Fibroblast of lung (primary cell): ENCODE results near the gene MATK. TPM values are rescaled to one million over a fixed set of nuclear protein-coding genes. Genes with fewer than 3 reads are reported as not detected.

Experiments
- DNase-seq, 2 donors: peaks; one replicate each; pipeline versions ENCODE4 v3.0.0 to v3.0.0-alpha.2; 2010; ENCODE audit warnings: low read depth in 2 of 2
- H2AFZ ChIP-seq: 2 replicates; pipeline ENCODE4 v1.5.1; 2012; ENCODE audit warnings: low read length, control low read depth, inconsistent platforms
- H3K27ac ChIP-seq: 2 replicates; pipeline ENCODE4 v1.5.1; 2011; ENCODE audit warnings: low read length, control low read depth; ENCODE audit not compliant: insufficient read depth
- H3K27me3 ChIP-seq: 2 replicates; pipeline ENCODE4 v1.5.1; 2011; ENCODE audit warnings: mild to moderate bottlenecking, low read length; ENCODE audit not compliant: control insufficient read depth, insufficient read depth
- H3K36me3 ChIP-seq: 2 replicates; pipeline ENCODE4 v1.5.1; 2011; ENCODE audit warnings: low read length; ENCODE audit not compliant: control insufficient read depth, insufficient read depth
- H3K4me1 ChIP-seq: 2 replicates; pipeline ENCODE4 v1.5.1; 2011; ENCODE audit warnings: low read length; ENCODE audit not compliant: control insufficient read depth, insufficient read depth; ENCODE audit errors: extremely low read depth
- H3K4me2 ChIP-seq: 2 replicates; pipeline ENCODE4 v1.5.1; 2011; ENCODE audit warnings: low read length, control low read depth; ENCODE audit not compliant: insufficient read depth; ENCODE audit errors: extremely low read depth
- H3K4me3 ChIP-seq, 4 experiments: fragments of 200-600 bp in 1 of 4; sonication (generic) in 1 of 4; replicated peaks in 1 of 4; 2 replicates each; pipeline ENCODE4 v1.5.1; 2011 to 2016; ENCODE audit warnings: low read length in 4 of 4, low read depth in 3 of 4, mild to moderate bottlenecking in 3 of 4, control low read depth in 2 of 4, inconsistent platforms in 1 of 4, mixed read lengths in 1 of 4; ENCODE audit not compliant: insufficient read depth in 1 of 4; ENCODE audit errors: control extremely low read depth in 1 of 4
- H3K79me2 ChIP-seq: 2 replicates; pipeline ENCODE4 v1.5.1; 2012; ENCODE audit warnings: mild to moderate bottlenecking, low read length, inconsistent platforms; ENCODE audit not compliant: control insufficient read depth, insufficient read depth
- H3K9ac ChIP-seq: 2 replicates; pipeline ENCODE4 v1.5.1; 2011; ENCODE audit warnings: mild to moderate bottlenecking, low read length, control low read depth; ENCODE audit not compliant: insufficient read depth
- H3K9me3 ChIP-seq: 2 replicates; pipeline ENCODE4 v1.5.1; 2012; ENCODE audit warnings: low read depth, low read length; ENCODE audit not compliant: control insufficient read depth, insufficient read depth
- H4K20me1 ChIP-seq: 2 replicates; pipeline ENCODE4 v1.5.1; 2011; ENCODE audit warnings: low read length; ENCODE audit not compliant: control insufficient read depth, insufficient read depth; ENCODE audit errors: extremely low read depth
- EZH2 ChIP-seq: IDR thresholded peaks from 2 replicates; pipeline ENCODE4 v1.5.1; 2012; ENCODE audit warnings: low read length, control low read depth, mild to moderate bottlenecking; ENCODE audit errors: missing control alignments
- polyA plus RNA-seq, 2 donors: library from polyadenylated mRNA; depleted of rRNA in 1 of 2; stranded (reverse) in 1 of 2; unstranded in 1 of 2; fragments of >200 nt; gene quantifications; 2 replicates each; pipeline ENCODE4 v1.2.1, GENCODE V29; 2011 to 2012; ENCODE audit warnings: missing spikeins in 1 of 2
- total RNA-seq: library from RNA; depleted of rRNA; stranded (reverse); fragments of >200 nt; gene quantifications from 2 replicates; pipeline ENCODE4 v1.2.1, GENCODE V29; 2014
- TF ChIP-seq, protein P1 (sequence below), 2 donors: IDR thresholded peaks in 1 of 2; conservative IDR thresholded peaks in 1 of 2; 1 replicate in 1 of 2; 2 replicates in 1 of 2; pipeline ENCODE4 v1.5.1; 2011 to 2012; ENCODE audit warnings: low read length in 2 of 2, control low read depth in 1 of 2, inconsistent platforms in 1 of 2, low read depth in 1 of 2, mild to moderate bottlenecking in 1 of 2

Gene MATK
- total and polyA plus RNA-seq, 2 donors (not counting 1 experiment from before 2014, with no cell fraction given): under 0.01 TPM; not detected in 1

GRCh38 chr19:3826163-3826562, 40.0 kb upstream of the MATK start:
- Histone ChIP-seq H3K79me2 (no peaks in the 10 kb centered on the region), H3K4me1 (no peaks in the 10 kb centered on the region), H3K9ac (no peak overlapping the region), H3K9me3 (no peaks in the 10 kb centered on the region), H3K4me3 (no peak overlapping the region), H3K4me2 (no peak overlapping the region), H4K20me1 (no peaks in the 10 kb centered on the region), H2AFZ (no peak overlapping the region), H3K27ac (no peak overlapping the region), H3K27me3 (no peaks in the 10 kb centered on the region), H3K36me3 (no peaks in the 10 kb centered on the region)
- no peak for DNase-seq
- TF ChIP-seq EZH2: no peak
- TF ChIP-seq, protein P1, sequence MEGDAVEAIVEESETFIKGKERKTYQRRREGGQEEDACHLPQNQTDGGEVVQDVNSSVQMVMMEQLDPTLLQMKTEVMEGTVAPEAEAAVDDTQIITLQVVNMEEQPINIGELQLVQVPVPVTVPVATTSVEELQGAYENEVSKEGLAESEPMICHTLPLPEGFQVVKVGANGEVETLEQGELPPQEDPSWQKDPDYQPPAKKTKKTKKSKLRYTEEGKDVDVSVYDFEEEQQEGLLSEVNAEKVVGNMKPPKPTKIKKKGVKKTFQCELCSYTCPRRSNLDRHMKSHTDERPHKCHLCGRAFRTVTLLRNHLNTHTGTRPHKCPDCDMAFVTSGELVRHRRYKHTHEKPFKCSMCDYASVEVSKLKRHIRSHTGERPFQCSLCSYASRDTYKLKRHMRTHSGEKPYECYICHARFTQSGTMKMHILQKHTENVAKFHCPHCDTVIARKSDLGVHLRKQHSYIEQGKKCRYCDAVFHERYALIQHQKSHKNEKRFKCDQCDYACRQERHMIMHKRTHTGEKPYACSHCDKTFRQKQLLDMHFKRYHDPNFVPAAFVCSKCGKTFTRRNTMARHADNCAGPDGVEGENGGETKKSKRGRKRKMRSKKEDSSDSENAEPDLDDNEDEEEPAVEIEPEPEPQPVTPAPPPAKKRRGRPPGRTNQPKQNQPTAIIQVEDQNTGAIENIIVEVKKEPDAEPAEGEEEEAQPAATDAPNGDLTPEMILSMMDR (conservative IDR thresholded peaks at IDR 0.05 in 1 of 2, IDR thresholded peaks at IDR 0.05 in 1 of 2; ENCODE audit: low read depth in 1 of 2, low read length in 2 of 2): no peak

GRCh38 chr19:3825286-3825956, 39.2 kb upstream of the MATK start:
- Histone ChIP-seq H2AFZ (no peak overlapping the region), H3K9me3 (no peaks in the 10 kb centered on the region), H3K4me2 (no peak overlapping the region), H3K9ac (no peak overlapping the region), H3K36me3 (no peaks in the 10 kb centered on the region), H3K27ac (no peak overlapping the region), H3K4me3 (no peak overlapping the region), H4K20me1 (no peaks in the 10 kb centered on the region), H3K79me2 (no peaks in the 10 kb centered on the region), H3K27me3 (no peaks in the 10 kb centered on the region), H3K4me1 (no peaks in the 10 kb centered on the region)
- TF ChIP-seq, protein P1 (conservative IDR thresholded peaks at IDR 0.05 in 1 of 2, IDR thresholded peaks at IDR 0.05 in 1 of 2; ENCODE audit: low read depth in 1 of 2, low read length in 2 of 2): no peak
- TF ChIP-seq EZH2: no peak
- DNase-seq: no peak

- no peak overlapping the region for H2AFZ ChIP-seq
- TF ChIP-seq EZH2: no peak
- TF ChIP-seq, protein P1 (conservative IDR thresholded peaks at IDR 0.05 in 1 of 2, IDR thresholded peaks at IDR 0.05 in 1 of 2; ENCODE audit: low read depth in 1 of 2, low read length in 2 of 2): no peak
- H3K27me3 ChIP-seq: no peaks in the 10 kb centered on the region
- no peak overlapping the region for H3K4me2 ChIP-seq
- no peaks in the 10 kb centered on the region for H4K20me1 ChIP-seq
- H3K36me3 ChIP-seq: no peaks in the 10 kb centered on the region
- no peaks in the 10 kb centered on the region for H3K79me2 ChIP-seq
- H3K4me3 ChIP-seq: no peak overlapping the region
- DNase-seq: no peak
- H3K27ac ChIP-seq: no peak overlapping the region
- no peak overlapping the region for H3K9ac ChIP-seq
- no peaks in the 10 kb centered on the region for H3K9me3 ChIP-seq
- no peaks in the 10 kb centered on the region for H3K4me1 ChIP-seq
Observed at GRCh38 chr19:3823350-3823713, 37.2 kb upstream of the MATK start.
